ENCODE measurements around the gene SNX20. TPM values are rescaled to one million over a fixed set of nuclear protein-coding genes. Genes with fewer than 3 reads are reported as not detected.

The SNX20 gene, protein sequence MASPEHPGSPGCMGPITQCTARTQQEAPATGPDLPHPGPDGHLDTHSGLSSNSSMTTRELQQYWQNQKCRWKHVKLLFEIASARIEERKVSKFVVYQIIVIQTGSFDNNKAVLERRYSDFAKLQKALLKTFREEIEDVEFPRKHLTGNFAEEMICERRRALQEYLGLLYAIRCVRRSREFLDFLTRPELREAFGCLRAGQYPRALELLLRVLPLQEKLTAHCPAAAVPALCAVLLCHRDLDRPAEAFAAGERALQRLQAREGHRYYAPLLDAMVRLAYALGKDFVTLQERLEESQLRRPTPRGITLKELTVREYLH
- 1 to 10 TPM in 3 of 4 donors, under 1 TPM in 1; 0.17 to 4.0 (median 1.9) TPM for total RNA-seq

GRCh38 chr16:50681021-50681885 lies at the start of gene SNX20:
TSS of gene SNX20 (minus strand) at chr16:50681312. CDS start at chr16:50677526, 3,786 bp downstream.
- Histone ChIP-seq H3K4me1 (no peaks in the 10 kb centered on the region), H3K9me3 (no peaks in the 10 kb centered on the region), H3K4me3 (peak within 1 kb of the TSS in 1 of 4 donors; percentile 14), H3K36me3 (no peaks in the 10 kb centered on the region), H3K27ac (peak within 1 kb of the TSS in 1 of 4 donors; percentile 21), H3K27me3 (no peaks in the 10 kb centered on the region)
- intact Hi-C loops (cut with DNase I; ENCODE audit: low total_unique reads): no loop called here
- DNase-seq: no peak
- no peak for ATAC-seq
- in situ Hi-C loops (cut with MboI; ENCODE audit: low sequenced_read_pairs in 4 of 4): no loop called here
- peak in 1 of 2 donors; percentile 17 for TF ChIP-seq POLR2A (IDR thresholded peaks at IDR 0.05)
- TF ChIP-seq, protein P1, sequence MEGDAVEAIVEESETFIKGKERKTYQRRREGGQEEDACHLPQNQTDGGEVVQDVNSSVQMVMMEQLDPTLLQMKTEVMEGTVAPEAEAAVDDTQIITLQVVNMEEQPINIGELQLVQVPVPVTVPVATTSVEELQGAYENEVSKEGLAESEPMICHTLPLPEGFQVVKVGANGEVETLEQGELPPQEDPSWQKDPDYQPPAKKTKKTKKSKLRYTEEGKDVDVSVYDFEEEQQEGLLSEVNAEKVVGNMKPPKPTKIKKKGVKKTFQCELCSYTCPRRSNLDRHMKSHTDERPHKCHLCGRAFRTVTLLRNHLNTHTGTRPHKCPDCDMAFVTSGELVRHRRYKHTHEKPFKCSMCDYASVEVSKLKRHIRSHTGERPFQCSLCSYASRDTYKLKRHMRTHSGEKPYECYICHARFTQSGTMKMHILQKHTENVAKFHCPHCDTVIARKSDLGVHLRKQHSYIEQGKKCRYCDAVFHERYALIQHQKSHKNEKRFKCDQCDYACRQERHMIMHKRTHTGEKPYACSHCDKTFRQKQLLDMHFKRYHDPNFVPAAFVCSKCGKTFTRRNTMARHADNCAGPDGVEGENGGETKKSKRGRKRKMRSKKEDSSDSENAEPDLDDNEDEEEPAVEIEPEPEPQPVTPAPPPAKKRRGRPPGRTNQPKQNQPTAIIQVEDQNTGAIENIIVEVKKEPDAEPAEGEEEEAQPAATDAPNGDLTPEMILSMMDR (IDR thresholded peaks at IDR 0.05 in 4 of 5, conservative IDR thresholded peaks at IDR 0.05 in 1 of 5): no peak

- H3K36me3 ChIP-seq: no peaks in the 10 kb centered on the region
- TF ChIP-seq, protein P1 (IDR thresholded peaks at IDR 0.05 in 4 of 5, conservative IDR thresholded peaks at IDR 0.05 in 1 of 5): no peak
- no peak for TF ChIP-seq POLR2A (IDR thresholded peaks at IDR 0.05)
- H3K27ac ChIP-seq: no peak overlapping the region
- intact Hi-C loops (cut with DNase I; ENCODE audit: low total_unique reads) (no loop called here), in situ Hi-C loops (cut with MboI; ENCODE audit: low sequenced_read_pairs in 4 of 4) (no loop called here)
- no peak overlapping the region for H3K4me3 ChIP-seq
- no peak for ATAC-seq
- H3K4me1 ChIP-seq: no peaks in the 10 kb centered on the region
- DNase-seq: no peak
- H3K9me3 ChIP-seq: no peaks in the 10 kb centered on the region
- no peaks in the 10 kb centered on the region for H3K27me3 ChIP-seq
Observed at GRCh38 chr16:50724306-50724705, 43.2 kb upstream of the SNX20 start.

DNA sequence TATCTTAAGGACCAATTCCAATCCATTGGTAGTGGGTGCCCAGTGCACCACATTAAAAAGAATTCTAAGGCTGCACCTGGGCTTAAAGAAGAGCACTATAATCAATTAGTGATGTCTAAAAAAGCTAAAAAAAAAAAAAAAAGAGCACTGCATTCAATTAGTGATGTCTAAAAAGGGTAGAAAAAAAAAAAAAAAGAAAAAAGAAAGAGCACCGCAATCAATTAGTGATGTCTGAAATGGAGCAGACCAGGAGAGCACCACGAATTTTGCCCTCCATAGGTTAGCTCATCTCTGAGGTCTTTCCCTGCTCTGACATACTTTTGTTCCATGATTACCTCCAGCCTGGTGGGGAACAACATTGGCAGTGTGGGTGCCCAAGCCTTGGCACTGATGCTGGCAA lies 41.8 kb upstream of the SNX20 start:
- no peak for DNase-seq
- H3K27ac ChIP-seq: no peak overlapping the region
- in situ Hi-C loops (cut with MboI; ENCODE audit: low sequenced_read_pairs in 4 of 4): no loop called here
- H3K4me1 ChIP-seq: no peaks in the 10 kb centered on the region
- intact Hi-C loops (cut with DNase I; ENCODE audit: low total_unique reads): no loop called here
- H3K9me3 ChIP-seq: no peaks in the 10 kb centered on the region
- no peak overlapping the region for H3K4me3 ChIP-seq
- H3K36me3 ChIP-seq: no peaks in the 10 kb centered on the region
- TF ChIP-seq, protein P1 (IDR thresholded peaks at IDR 0.05 in 4 of 5, conservative IDR thresholded peaks at IDR 0.05 in 1 of 5): no peak
- no peak for TF ChIP-seq POLR2A (IDR thresholded peaks at IDR 0.05)
- no peaks in the 10 kb centered on the region for H3K27me3 ChIP-seq
- no peak for ATAC-seq

DNA sequence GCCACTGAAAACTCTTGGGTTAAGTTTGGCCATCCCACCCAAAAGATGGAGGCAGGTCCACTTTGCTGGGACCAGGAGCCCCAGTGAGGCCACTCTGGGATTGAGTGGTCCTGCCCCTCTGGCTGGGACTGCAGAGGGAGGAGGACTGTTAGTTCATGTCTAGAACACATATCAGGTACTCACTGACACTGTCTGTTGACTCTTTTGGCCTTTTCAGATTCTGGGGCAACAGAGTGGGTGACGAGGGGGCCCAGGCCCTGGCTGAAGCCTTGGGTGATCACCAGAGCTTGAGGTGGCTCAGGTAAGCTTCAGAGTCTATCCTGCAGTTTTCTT lies 41.3 kb upstream of the SNX20 start:
- TF ChIP-seq POLR2A (IDR thresholded peaks at IDR 0.05): no peak
- TF ChIP-seq, protein P1 (IDR thresholded peaks at IDR 0.05 in 4 of 5, conservative IDR thresholded peaks at IDR 0.05 in 1 of 5): no peak
- no peaks in the 10 kb centered on the region for H3K4me1 ChIP-seq
- DNase-seq (no peak), ATAC-seq (no peak)
- no peaks in the 10 kb centered on the region for H3K27me3 ChIP-seq
- no peaks in the 10 kb centered on the region for H3K9me3 ChIP-seq
- intact Hi-C loops (cut with DNase I; ENCODE audit: low total_unique reads): no loop called here
- in situ Hi-C loops (cut with MboI; ENCODE audit: low sequenced_read_pairs in 4 of 4): no loop called here
- no peaks in the 10 kb centered on the region for H3K36me3 ChIP-seq
- H3K4me3 ChIP-seq: no peak overlapping the region
- H3K27ac ChIP-seq: no peak overlapping the region

All from gastrocnemius medialis (tissue), 4 donors.